CD4-positive, alpha-beta T cell treated with Interleukin-6 for 4 hours (primary cell): Measurements from ENCODE around the gene FNBP1.
A peak's percentile ranks its signal among the peaks of the same experiment; 100 is the strongest.
"Not testable (repeated sequence)": the region's sequence is repeated elsewhere in the genome, so short reads cannot be mapped to it uniquely, and the experiment has no call there.

Experiments
- DNase-seq: peaks from one replicate; pipeline ENCODE4 v3.0.0-alpha.2; 2020; ENCODE audit warnings: mixed read lengths

FNBP1 gene

GRCh38 chr9:130020618-130021017, 22.4 kb downstream of the FNBP1 start:
- DNase-seq = no peak

- DNase-seq = no peak
Measured at GRCh38 chr9:130018265-130018664, 24.7 kb downstream of the FNBP1 start.

- not testable (repeated sequence) for DNase-seq
Measured at GRCh38 chr9:130017510-130017909, 25.5 kb downstream of the FNBP1 start.

- no peak for DNase-seq
Measured at GRCh38 chr9:130017076-130017475, 25.9 kb downstream of the FNBP1 start.

GRCh38 chr9:130015353-130016019, 27.5 kb downstream of the FNBP1 start:
- DNase-seq = no peak

GRCh38 chr9:130013326-130013725, 29.7 kb downstream of the FNBP1 start:
- DNase-seq = no peak

GRCh38 chr9:130010151-130010988, 32.6 kb downstream of the FNBP1 start:
- DNase-seq = no peak

- not testable (repeated sequence) for DNase-seq
Measured at GRCh38 chr9:130009546-130009945, 33.4 kb downstream of the FNBP1 start.

GRCh38 chr9:130008538-130008937, 34.5 kb downstream of the FNBP1 start:
- no peak for DNase-seq

GRCh38 chr9:130006952-130007351, 36.0 kb downstream of the FNBP1 start:
- not testable (repeated sequence) for DNase-seq

GRCh38 chr9:130003943-130004552, 38.9 kb downstream of the FNBP1 start:
- DNase-seq = no peak

GRCh38 chr9:130002320-130002719, 40.7 kb downstream of the FNBP1 start:
- no peak for DNase-seq

- DNase-seq = no peak
Measured at GRCh38 chr9:130001190-130001589, 41.8 kb downstream of the FNBP1 start.

- no peak for DNase-seq
Measured at GRCh38 chr9:129999141-129999510, 43.9 kb downstream of the FNBP1 start.

- DNase-seq = peak; percentile 35
Measured at GRCh38 chr9:129998491-129999140, 44.4 kb downstream of the FNBP1 start.

- not testable (repeated sequence) for DNase-seq
Measured at GRCh38 chr9:129997706-129998105, 45.3 kb downstream of the FNBP1 start.

GRCh38 chr9:129996161-129996830, 46.7 kb downstream of the FNBP1 start:
- no peak for DNase-seq

GRCh38 chr9:129995409-129996160, 47.4 kb downstream of the FNBP1 start:
- DNase-seq = peak; percentile 46

- DNase-seq = no peak
Measured at GRCh38 chr9:129994882-129995281, 48.1 kb downstream of the FNBP1 start.

GRCh38 chr9:129991139-129991538, 51.9 kb downstream of the FNBP1 start:
- not testable (repeated sequence) for DNase-seq

GRCh38 chr9:129990269-129991010, 52.5 kb downstream of the FNBP1 start:
- peak; percentile 52 for DNase-seq
